Keratinocyte (primary cell): ENCODE results near the gene CD200. TPM values are rescaled to one million over a fixed set of nuclear protein-coding genes. Genes with fewer than 3 reads are reported as not detected.

Source experiments
- DNase-seq: peaks from one replicate; pipeline ENCODE4 v3.0.0-alpha.2; 2011; ENCODE audit warnings: low read depth, missing footprints, low spot score
- FAIRE-seq: peaks from 2 replicates; lab custom pipeline; 2011; peaks lifted over from hg19 to GRCh38; lab: Jason Lieb, UNC
- H2AFZ ChIP-seq: 2 replicates; pipeline ENCODE4 v1.6.0; 2012; ENCODE audit warnings: low read length, control low read depth, inconsistent platforms; ENCODE audit not compliant: control insufficient read depth
- H3K27ac ChIP-seq: 2 replicates; pipeline ENCODE4 v1.5.1; 2011; ENCODE audit warnings: low read length; ENCODE audit not compliant: control insufficient read depth, insufficient read depth
- H3K27me3 ChIP-seq: 3 replicates; pipeline ENCODE4 v1.6.0; 2011; ENCODE audit warnings: low read length; ENCODE audit not compliant: control insufficient read depth, insufficient read depth; ENCODE audit errors: extremely low read depth
- H3K36me3 ChIP-seq, 2 experiments: 2 replicates in 1 of 2; 3 replicates in 1 of 2; pipeline ENCODE4 v1.5.1; 2011; ENCODE audit warnings: low read length in 2 of 2, mild to moderate bottlenecking in 1 of 2; ENCODE audit not compliant: control insufficient read depth in 2 of 2, insufficient read depth in 2 of 2; ENCODE audit errors: extremely low read depth in 1 of 2
- H3K4me1 ChIP-seq: 3 replicates; pipeline ENCODE4 v1.5.1; 2011; ENCODE audit warnings: low read length; ENCODE audit not compliant: control insufficient read depth, insufficient read depth; ENCODE audit errors: extremely low read depth
- H3K4me2 ChIP-seq: 3 replicates; pipeline ENCODE4 v1.6.0; 2011; ENCODE audit warnings: low read depth, low read length; ENCODE audit not compliant: control insufficient read depth, insufficient read depth; ENCODE audit errors: extremely low read depth
- H3K4me3 ChIP-seq, 3 experiments: fragments of 200-600 bp in 1 of 3; sonication (generic) in 1 of 3; 2 replicates in 2 of 3; 3 replicates in 1 of 3; pipeline ENCODE4 v1.5.1; 2011 to 2016; ENCODE audit warnings: low read length in 3 of 3, mild to moderate bottlenecking in 3 of 3, control low read depth in 2 of 3, inconsistent platforms in 1 of 3, low read depth in 1 of 3, mixed read lengths in 1 of 3, mixed run types in 1 of 3, moderate library complexity in 1 of 3; ENCODE audit not compliant: control insufficient read depth in 2 of 3, insufficient read depth in 2 of 3; ENCODE audit errors: extremely low read depth in 1 of 3
- H3K79me2 ChIP-seq: 2 replicates; pipeline ENCODE4 v1.6.0; 2012; ENCODE audit warnings: low read length; ENCODE audit not compliant: control insufficient read depth, insufficient read depth
- H3K9ac ChIP-seq: 3 replicates; pipeline ENCODE4 v1.6.0; 2011; ENCODE audit warnings: low read length; ENCODE audit not compliant: control insufficient read depth, insufficient read depth; ENCODE audit errors: extremely low read depth
- H3K9me1 ChIP-seq: 3 replicates; pipeline ENCODE4 v1.6.0; 2011; ENCODE audit warnings: low read length; ENCODE audit not compliant: control insufficient read depth, insufficient read depth; ENCODE audit errors: extremely low read depth
- H3K9me3 ChIP-seq: 2 replicates; pipeline ENCODE4 v1.5.1; 2012; ENCODE audit warnings: low read depth, low read length; ENCODE audit not compliant: control insufficient read depth
- H4K20me1 ChIP-seq: 3 replicates; pipeline ENCODE4 v1.6.0; 2011; ENCODE audit warnings: low read length; ENCODE audit not compliant: control insufficient read depth, insufficient read depth; ENCODE audit errors: extremely low read depth
- EZH2 ChIP-seq: IDR thresholded peaks from one replicate; pipeline ENCODE4 v1.6.1; 2012; ENCODE audit warnings: inconsistent platforms, mild to moderate bottlenecking, low read length, moderate library complexity
- dilution Hi-C: fragments of 300-500 bp; cut with MboI; formaldehyde crosslinking; loops from one replicate; pipeline ENCODE4 v1.7.0; 2020; ENCODE audit warnings: low sequenced_read_pairs; ENCODE audit not compliant: extremely low pct_ligation_motif_present
- polyA plus RNA-seq, 5 experiments: library from polyadenylated mRNA; depleted of rRNA in 3 of 5; stranded (reverse) in 3 of 5; stranded (forward) in 1 of 5; unstranded in 1 of 5; fragments of >200 nt; gene quantifications; 1 replicate in 1 of 5; 2 replicates in 3 of 5; 3 replicates in 1 of 5; pipeline versions ENCODE4 v1.2.1 to v1.2.3, GENCODE V29; 2011 to 2012; ENCODE audit warnings: missing spikeins in 2 of 5, low read depth in 1 of 5, low replicate concordance in 1 of 5
- TF ChIP-seq, protein P1 (sequence below), 3 experiments: IDR thresholded peaks in 1 of 3; conservative IDR thresholded peaks in 1 of 3; optimal IDR thresholded peaks in 1 of 3; 2 replicates in 2 of 3; 3 replicates in 1 of 3; pipeline versions ENCODE3 to v1.5.1; 2011; ENCODE audit warnings: low read length in 3 of 3, mild to moderate bottlenecking in 3 of 3, moderate library complexity in 2 of 3, control low read depth in 1 of 3, inconsistent platforms in 1 of 3; ENCODE audit not compliant: insufficient read depth in 2 of 3; ENCODE audit errors: extremely low read depth in 1 of 3

Gene CD200
- polyA plus RNA-seq, 1 donor (not counting 4 experiments of a cell fraction or from before 2014, with no cell fraction given) = 0.07 TPM

DNA sequence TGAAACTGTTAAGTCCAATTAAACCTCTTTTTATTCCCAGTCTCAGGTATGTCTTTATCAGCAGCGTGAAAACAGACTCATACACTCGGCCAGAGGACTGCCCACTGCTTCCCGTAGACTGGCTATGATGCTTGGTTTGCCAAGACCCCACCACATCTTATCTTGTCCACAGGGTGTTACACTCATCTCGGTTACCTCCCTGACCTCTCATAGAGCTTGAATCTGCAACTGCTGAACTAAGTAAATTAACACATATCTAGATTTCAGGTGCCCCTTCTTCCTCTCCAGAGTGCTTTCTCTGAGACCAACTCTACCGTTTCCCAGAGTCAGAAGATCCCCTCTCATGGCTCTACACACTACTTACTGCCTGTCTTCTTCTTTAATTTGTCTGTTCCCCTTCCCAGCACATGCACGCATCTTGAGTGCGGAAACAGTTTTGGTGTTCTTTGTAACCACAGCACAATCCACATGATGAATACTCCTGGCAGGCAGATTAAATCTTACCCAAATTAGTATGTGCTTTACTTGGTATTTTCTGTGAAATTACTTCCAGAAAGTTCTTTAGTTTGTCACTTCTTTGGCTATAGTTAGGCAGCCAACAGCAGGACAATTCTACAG is 49.7 kb downstream of the CD200 start:
- no peaks in the 10 kb centered on the region for H3K27me3 ChIP-seq
- no peaks in the 10 kb centered on the region for H4K20me1 ChIP-seq
- H3K9ac ChIP-seq = no peak overlapping the region
- H2AFZ ChIP-seq = no peak overlapping the region
- no peaks in the 10 kb centered on the region for H3K79me2 ChIP-seq
- H3K9me1 ChIP-seq = no peaks in the 10 kb centered on the region
- DNase-seq = no peak
- dilution Hi-C loops = no loop called here
- H3K4me1 ChIP-seq = peaks cover 20% of the 10 kb centered on the region
- H3K4me3 ChIP-seq = no peak overlapping the region
- no peaks in the 10 kb centered on the region for H3K36me3 ChIP-seq
- H3K4me2 ChIP-seq = no peak overlapping the region
- H3K27ac ChIP-seq = no peak overlapping the region
- FAIRE-seq = no peak
- H3K9me3 ChIP-seq = no peaks in the 10 kb centered on the region
- TF ChIP-seq, protein P1, sequence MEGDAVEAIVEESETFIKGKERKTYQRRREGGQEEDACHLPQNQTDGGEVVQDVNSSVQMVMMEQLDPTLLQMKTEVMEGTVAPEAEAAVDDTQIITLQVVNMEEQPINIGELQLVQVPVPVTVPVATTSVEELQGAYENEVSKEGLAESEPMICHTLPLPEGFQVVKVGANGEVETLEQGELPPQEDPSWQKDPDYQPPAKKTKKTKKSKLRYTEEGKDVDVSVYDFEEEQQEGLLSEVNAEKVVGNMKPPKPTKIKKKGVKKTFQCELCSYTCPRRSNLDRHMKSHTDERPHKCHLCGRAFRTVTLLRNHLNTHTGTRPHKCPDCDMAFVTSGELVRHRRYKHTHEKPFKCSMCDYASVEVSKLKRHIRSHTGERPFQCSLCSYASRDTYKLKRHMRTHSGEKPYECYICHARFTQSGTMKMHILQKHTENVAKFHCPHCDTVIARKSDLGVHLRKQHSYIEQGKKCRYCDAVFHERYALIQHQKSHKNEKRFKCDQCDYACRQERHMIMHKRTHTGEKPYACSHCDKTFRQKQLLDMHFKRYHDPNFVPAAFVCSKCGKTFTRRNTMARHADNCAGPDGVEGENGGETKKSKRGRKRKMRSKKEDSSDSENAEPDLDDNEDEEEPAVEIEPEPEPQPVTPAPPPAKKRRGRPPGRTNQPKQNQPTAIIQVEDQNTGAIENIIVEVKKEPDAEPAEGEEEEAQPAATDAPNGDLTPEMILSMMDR (optimal IDR thresholded peaks at IDR 0.05 in 1 of 3, IDR thresholded peaks at IDR 0.05 in 1 of 3, conservative IDR thresholded peaks at IDR 0.05 in 1 of 3; ENCODE audit: extremely low read depth in 1 of 3, insufficient read depth in 2 of 3, low read length in 3 of 3) = no peak

DNA sequence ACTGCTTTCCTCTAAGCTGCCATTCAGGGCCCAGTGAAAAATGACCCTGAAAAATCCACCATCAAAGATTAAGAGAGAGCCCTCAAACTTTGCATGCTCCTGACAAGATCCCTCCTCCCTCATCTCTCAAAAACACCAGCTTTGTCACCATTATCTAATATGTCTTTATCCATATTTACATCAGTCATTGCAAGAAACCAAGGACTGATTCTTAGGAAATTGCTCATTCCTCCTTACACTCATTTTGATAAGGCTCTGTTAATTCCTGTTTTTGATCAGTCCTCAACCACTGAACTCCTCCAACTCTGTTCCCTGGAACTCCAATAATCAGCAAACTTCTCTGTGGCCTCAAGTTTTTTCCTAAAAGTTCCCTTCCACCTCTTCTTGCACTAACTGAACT is 51.8 kb downstream of the CD200 start:
- no peaks in the 10 kb centered on the region for H3K36me3 ChIP-seq
- dilution Hi-C loops = no loop called here
- no peaks in the 10 kb centered on the region for H3K9me1 ChIP-seq
- H3K27me3 ChIP-seq = no peaks in the 10 kb centered on the region
- H3K9ac ChIP-seq = no peak overlapping the region
- H3K79me2 ChIP-seq = no peaks in the 10 kb centered on the region
- FAIRE-seq (no peak), DNase-seq (no peak)
- H3K9me3 ChIP-seq = no peaks in the 10 kb centered on the region
- TF ChIP-seq, protein P1 (optimal IDR thresholded peaks at IDR 0.05 in 1 of 3, IDR thresholded peaks at IDR 0.05 in 1 of 3, conservative IDR thresholded peaks at IDR 0.05 in 1 of 3; ENCODE audit: extremely low read depth in 1 of 3, insufficient read depth in 2 of 3, low read length in 3 of 3) = no peak
- no peak for TF ChIP-seq EZH2
- no peak overlapping the region for H2AFZ ChIP-seq
- H3K4me3 ChIP-seq = no peak overlapping the region
- H3K4me1 ChIP-seq = peaks cover 2% of the 10 kb centered on the region
- no peak overlapping the region for H3K4me2 ChIP-seq
- H3K27ac ChIP-seq = no peak overlapping the region
- H4K20me1 ChIP-seq = no peaks in the 10 kb centered on the region
